NCI-H187 (cell line): ENCODE data around the gene SNX10.
"Not testable (repeated sequence)": the region's sequence is repeated elsewhere in the genome, so short reads cannot be mapped to it uniquely, and the experiment has no call there.

Experiments used
- DNase-seq, 2 experiments: peaks; one replicate each; lab custom pipeline; 2025; lab: John Stamatoyannopoulos, UW

SNX10 gene, protein sequence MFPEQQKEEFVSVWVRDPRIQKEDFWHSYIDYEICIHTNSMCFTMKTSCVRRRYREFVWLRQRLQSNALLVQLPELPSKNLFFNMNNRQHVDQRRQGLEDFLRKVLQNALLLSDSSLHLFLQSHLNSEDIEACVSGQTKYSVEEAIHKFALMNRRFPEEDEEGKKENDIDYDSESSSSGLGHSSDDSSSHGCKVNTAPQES

DNA sequence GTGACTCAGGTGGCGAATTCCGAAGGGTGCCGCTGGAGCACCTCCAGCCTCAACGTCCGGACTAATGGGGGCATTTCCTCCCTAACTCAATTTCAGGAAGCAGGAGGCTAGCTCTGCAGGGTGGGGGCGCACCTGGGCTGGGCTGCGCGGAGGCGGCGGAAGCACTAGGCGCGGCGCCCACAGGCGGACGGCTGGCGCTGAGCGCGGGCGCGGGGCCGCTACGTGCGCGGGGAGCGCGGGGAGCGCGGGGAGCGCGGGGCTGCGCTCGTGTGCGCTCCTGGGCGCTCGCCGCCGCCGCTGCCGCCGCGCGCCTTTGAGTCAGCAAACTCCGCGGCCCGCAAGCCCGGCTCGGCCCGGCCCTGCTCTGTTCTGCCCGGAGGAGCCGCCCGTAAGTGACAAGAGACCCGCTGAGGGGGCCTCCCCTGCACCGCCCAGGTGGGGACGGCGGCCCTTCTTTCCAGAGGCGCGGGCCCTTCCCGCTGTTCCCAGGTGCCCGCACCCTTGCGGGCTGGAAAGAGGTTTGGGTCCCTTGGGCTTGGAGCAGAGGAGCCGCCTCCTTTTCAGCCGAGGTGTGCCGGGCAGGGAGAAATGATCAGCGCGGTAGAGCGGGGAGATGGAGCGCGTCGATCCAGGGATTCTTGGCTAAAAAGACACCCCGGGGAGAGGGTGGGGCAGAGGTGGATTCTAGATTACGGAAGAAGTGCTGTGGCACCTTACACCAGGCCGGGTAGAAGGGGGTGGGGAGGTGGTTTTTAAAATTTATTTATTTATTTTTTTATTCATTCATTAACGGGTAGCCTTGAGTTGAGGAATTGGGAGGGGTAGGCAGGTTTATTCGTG, at the start of gene SNX10:
TSS of gene SNX10 (plus strand) at position 164 of the 840 bp plus-strand sequence. CDS start 54,581 bp downstream, outside the sequence.
- DNase-seq, result peak in 1 of 2 experiments; percentile 39

DNA sequence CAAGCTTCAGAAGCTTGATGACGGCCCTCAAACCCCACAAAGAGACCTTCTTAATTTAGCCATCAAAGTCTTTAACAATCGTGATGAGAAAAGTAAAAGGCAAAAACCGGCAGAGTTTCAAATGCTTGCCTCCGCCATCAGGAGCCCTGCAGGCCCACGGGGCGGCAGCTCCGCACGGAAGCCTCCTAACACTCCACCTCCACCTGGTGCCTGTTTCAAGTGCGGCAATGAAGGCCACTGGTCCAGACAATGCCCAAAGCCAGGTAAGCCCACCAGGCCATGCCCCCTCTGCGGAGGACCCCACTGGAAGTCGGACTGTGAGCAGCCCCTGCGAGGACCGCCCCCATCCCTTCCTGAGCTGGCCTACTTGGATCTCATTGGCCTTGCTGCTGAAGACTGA, 46.5 kb upstream of the SNX10 start:
- no peak for DNase-seq

DNA sequence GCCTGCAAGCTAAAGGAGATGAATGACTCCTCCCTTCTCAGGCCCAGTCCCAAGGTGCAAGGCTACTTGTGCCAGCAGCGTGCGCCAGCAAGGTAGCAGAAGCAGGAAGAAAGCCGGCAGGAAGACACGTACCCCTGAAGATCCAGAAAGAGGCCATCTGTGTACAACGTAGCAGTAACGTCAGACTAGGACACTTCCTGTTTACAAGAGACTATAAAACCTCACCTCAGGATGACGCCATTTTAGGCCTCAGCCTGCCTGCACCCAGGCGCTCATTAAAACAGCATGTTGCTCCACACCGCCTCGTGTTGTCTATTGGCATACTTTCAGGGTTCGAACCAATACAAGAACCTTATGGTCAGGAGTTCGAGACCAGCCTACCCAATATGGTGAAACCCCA, 41.4 kb upstream of the SNX10 start:
- DNase-seq, result no peak

DNA sequence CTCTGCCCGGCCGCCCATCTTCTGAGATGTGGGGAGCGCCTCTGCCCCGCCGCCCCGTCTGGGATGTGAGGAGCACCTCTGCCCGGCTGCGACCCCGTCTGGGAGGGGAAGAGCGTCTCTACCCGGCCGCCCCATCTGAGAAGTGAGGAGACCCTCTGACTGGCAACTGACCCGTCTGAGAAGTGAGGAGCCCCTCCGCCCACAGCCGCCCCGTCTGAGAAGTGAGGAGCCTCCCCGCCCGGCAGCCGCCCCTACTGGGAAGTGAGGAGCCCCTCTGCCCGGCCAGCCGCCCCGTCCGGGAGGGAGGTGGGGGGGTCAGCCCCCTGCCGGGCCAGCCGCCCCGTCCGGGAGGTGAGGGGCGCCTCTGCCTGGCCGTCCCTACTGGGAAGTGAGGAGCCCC, 29.8 kb upstream of the SNX10 start:
- not testable (repeated sequence) for DNase-seq

DNA sequence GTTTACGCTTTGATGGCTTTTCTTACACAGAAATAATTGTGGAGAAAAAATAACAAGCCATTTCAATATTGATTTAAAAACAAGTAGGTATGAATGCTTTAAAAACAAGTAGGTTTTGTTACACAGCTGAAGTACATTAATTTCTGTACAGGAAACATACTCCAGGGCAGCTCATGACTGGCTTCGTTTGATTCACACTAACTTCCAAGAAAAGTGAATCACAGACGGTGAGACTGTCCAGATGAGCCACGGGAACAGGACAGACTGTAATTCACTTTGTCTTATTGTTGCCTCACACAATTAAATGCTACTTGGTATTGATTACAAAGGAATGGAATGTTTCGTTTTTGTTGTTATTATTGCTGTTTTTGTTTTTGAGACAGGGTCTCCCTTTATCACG, 26.6 kb upstream of the SNX10 start:
- DNase-seq, result no peak

DNA sequence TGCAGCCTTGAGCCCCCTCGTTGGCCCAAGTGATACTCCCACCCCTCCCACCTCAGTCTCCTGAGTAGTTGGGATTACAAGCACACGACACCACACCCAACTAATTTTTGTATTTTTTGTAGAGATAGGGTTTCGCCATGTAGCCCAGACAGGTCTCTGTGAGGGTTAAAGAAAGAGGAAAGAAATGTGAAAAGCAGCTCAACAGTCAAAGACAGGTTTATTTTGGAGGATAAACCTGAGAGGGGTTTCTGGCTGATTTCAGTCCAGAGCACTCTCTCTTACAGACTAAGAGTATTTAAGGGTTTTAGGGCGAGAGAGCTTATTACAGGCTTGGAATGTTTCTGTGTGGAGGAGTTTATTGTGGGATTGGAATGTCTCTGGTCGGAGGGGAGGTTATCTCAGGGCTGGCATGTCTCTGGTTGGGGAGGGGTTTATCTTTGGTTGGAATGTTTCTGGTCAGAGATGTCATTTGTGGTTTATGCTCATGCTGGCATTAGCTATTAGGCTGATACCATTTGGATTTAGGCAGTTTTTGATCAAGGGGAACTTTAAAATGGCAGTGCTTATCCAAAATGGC, 26.1 kb upstream of the SNX10 start:
- no peak for DNase-seq

DNA sequence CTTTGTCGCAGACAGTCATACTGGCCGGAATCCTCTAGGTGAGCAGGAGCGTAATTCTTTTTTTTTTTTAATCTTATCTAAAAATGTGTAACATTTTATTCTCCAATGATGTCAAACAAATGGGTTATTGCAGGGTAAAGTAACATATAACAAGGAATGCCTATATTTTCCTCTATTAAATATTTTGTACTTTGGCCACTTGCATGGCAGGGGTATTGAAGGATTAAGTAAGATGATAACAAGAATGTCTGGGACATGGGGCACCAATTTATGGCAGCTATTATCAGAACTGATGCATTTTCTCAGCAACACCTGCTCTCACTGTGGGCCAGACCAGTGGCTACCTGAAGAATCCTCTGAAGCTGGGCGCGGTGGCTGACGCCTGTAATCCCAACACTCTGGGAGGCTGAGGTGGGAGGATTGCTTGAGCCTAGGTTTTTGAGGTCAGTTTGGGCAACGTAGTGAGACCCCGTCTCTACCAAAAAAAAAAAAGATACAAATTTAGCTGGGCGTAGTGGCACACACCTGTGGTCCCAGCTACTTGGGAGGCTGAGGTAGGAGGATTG, 24.0 kb upstream of the SNX10 start:
- no peak for DNase-seq

DNA sequence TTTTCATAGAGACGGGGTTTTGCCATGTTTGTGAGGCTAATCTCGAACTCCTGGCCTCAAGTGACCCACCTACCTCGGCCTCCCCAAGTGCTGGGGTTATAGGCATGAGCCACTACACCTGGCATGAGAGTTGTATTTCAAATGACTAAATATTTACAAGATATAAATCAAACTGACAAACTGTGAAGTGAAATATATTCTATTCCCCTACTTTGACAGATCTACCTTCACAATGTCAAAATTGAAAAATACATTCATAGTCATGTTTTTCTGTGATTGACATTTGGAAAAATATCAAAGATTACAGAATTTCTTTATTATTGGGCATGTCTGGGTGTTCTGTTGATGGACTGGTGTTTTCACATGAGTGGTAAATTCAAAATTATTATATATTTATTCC, 16.4 kb upstream of the SNX10 start:
- DNase-seq, result no peak

DNA sequence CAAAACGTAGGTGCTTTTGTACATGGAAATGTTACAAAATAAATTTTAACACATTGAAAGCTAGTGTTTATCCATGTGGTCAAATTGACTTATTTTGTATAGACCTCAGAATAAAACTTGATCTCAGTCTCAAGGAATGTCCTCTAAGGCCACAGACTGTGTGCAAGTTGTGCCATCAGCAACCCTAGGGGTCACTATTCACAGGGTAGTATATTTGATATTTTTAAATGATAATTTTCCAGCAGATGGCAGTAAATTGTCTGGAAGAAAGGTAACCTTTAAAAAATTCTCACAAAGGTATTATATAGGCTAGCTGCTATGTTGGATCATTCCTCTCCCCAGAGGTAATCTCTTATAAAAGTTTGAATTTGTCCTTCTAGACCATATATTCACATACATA, 12.9 kb upstream of the SNX10 start:
- DNase-seq, result no peak

DNA sequence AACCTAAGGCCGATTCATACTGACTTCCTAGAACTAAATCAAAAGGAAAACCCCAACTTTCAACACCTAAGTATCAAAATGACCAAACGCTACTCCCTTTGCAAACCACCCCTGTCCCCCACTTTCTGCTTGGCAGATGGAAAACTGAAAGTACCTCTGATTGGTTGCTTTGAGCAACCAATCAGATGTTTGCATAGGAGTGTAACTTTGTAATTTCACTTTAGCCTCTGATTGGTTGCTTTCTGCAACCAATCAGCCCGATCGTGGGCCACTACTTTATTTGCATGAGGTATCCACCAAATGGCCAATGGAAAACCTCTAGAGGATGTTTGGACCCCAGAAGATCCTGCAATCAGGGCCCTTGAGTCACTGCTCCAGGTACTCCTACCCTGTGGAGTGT, 12.3 kb upstream of the SNX10 start:
- DNase-seq, result no peak

DNA sequence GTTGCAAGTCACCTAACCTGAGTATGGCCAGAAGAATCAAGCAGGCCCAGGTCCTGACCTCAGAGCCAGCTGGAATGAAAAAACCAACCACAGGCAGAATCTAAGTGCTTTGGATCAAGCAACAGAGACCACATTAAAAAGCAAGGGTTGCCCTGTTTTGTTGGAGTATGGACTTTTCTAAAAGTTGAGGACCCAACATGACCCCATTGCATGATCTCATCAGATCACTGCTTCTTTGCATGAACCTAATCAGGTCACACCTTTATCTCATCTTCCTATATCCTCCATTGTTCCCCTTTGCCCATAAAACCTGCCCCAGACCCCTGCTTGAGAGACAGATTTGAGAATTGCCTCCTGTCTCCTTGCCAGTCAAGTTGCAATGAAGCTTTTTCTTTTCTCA, 11.6 kb upstream of the SNX10 start:
- DNase-seq, result no peak

DNA sequence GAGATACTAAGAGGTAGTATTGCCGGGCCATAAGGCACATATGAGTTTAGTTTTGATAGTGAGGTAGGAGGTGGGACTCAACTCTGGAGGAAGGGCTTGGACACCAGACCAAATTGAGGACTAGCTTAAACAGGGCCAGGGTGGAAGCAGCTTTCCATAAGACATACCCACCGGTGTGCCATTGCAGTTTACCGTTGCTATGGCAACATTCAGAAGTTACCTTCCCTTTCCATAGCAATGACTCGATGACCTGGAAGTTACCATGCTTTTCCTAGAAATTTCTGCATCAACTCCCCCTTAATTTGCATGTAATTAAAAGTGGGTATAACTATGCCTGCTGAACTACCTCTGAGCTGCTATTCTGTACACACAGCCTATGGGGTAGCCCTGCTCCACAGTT, 10.9 kb upstream of the SNX10 start:
- no peak for DNase-seq

DNA sequence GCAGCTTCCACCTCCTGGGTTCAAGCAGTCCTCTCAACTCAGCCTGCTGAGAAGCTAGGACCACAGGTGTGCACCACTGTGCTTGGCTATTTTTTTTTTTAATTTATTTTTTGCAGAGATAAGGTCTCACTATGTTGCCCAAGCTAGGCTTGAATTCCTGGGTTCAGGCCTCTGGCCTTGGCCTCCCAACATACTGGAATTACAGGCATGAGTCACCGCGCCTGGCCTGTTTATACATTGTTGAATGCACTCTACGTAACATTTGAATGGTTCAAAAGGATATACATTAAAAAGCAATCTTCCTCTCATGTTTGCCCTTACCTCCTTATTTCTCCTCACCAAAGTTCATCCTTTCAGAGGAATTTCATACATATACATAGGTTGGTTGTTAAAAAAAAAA, 7.2 kb upstream of the SNX10 start:
- no peak for DNase-seq

DNA sequence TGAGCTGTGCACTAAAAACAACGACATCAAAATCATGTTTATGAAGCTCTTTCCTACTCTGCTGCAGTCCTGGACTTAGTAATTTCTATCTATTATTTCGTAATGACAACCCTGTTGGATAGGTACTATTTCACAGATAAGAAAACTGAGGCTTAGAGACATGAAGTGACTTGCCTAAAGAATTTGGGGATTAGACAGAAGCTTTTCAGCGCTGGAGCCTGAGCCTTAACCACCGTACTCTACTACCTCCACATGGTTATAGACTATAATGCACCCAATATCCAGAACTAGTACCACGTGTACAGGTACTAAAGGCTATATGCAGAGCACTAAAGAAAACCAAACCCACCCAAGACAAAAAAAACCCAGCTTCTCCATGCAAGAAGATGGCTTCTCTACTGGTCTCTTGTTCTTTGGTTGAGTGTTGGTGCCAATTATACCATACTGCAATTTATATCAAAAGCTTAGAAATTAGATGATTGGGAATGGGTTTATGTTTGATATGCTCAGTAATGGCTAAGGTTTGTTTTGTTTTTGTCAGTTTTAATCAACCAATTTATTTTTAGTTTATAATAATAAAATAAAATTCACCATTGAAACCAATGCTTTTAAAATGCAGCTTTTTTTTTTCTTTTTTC, 6.5 kb upstream of the SNX10 start:
- DNase-seq, result no peak

DNA sequence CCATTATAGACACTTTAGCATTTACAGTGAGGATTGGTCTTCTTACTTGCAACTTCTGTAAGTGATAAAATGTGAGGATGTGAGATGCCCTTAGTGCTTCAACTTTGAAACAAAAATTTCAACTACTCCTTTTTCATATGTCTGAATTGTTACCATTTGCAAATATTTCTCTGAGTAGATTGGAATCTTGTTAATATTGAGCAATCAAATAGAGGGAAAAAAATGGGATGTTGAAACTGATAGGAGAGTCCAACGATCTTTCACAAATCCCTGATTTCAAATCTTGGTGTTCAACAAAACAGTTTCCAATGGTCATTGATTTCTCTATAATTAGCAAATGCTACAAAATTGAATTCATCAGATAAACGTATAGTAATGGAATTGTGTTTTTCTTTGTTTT, 5.5 kb upstream of the SNX10 start:
- no peak for DNase-seq

DNA sequence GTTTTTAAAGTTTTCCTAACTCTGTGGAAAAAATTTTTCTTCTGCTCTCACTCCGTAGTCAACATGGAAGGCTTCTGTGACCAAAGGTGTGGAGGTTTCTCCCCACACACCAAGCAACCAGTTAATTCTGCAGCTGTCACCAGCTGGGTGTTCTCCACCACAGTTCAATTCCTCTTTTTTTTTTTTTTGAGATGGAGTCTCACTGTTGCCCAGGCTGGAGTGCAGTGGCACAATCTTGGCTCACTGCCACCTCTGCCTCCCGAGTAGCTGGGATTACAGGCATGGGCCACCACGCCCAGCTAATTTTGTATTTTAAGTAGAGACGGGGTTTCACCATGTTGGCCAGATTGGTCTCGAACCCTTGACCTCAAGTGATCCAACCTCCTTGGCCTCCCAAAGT, 3.5 kb upstream of the SNX10 start:
- DNase-seq, result not testable (repeated sequence)

DNA sequence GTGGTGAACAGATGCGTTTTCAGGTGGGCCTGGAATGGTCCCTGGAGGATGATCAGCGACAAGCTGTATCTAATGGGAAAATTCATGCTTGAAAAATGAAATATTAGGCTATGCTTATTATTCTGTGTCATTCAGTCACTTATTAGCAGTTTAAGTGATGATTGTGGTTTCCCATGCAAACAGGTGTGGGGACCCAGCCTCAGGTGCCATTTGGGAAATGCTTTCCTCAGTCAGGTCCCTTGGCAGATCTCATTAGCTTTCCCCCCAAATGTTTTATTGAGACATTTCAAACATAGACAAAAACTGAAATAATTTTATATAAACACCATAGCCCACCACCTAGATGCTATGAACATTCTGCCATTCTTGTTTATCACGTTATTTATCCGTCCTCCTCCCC, 411 bp upstream of the SNX10 start:
- DNase-seq, result no peak

DNA sequence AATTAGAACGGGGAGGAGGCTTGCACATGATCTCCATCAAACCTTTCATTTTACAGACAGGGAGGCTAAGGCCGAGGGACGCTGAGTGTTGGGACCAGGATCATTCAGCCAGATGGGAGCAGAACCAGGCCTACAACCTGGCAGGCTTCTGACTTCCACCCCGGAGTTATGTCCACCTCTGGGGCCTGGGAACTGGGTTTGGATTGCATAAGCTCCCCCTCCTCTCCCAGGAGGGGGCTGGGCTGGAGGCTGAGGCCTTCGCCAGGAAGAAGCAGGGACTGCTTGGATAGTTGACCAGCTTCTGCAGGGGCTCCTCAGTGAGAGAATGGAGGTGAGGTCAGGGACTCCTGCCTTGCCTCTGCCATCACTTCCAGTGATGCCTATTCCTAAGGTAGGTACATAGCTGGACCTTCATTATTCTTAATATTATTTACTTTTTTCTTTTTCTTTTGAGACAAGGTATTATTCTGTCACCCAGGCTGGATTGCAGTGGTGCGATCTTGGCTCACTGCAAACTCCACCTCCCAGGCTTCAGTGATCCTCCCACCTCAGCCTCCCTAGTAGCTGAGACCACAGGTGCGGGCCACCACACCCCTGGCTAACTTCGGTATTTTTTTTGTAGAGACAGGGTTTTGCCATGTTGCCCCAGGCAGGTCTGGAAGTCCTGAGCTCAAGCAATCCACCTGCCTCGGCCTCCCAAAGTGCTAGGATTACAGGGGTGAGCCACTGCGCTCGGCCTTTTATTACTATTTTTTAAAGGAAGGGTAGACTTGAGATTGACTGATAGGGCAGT, 1.3 kb downstream of the SNX10 start:
- no peak for DNase-seq

DNA sequence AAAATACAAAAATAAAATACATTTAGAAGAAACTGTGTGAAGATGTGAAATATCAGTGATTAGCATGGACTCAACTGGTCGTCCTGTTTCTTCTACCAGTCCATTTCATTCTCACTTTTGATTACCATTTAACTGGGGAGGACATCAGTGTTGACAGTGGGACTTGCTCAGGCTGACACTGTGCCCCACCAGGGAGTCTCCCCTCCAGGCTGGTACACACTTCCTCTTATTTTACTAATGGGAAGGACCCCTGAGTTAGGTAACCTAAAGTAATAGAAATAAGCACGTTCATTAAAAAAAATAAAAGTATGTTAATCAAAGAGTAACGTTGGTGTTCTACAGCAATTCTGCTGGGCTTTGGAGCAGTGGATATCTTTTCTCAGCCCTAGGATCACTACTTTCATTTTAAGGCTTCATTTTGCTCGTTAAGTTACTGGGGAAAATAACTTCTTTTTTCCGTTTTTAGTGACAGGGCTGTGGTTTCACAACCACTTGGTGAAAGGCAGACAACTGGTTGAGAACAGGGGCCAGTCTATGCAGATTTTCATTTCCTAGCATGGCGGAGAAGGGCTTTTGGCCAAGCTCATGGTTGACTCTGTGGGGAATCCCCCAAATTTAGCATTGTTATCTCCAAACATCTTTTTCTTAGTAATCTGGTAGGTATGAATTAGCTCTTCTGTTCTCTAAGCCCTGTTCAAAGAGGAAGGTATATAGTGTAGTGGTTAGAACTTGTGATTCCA, 2.1 kb downstream of the SNX10 start:
- DNase-seq, result no peak

DNA sequence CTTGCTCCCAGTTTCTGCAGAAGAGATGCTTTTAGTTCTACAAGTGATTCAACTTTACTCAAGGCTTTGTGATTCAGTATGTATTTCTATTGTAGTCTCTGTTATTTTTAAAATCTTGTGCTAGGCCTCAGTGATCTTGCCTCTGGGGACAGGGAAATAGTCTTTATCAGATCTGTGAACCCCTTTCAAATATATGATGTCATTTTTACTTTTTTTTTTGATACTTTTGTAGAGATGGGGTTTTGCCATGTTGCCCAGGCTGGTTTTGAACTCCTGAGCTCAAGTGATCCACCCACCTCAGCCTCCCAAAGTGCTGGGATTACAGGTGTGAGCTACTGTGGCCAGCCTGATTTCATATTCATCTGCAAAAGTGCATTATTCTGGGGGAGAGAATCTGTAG, 3.4 kb downstream of the SNX10 start:
- DNase-seq, result no peak

DNA sequence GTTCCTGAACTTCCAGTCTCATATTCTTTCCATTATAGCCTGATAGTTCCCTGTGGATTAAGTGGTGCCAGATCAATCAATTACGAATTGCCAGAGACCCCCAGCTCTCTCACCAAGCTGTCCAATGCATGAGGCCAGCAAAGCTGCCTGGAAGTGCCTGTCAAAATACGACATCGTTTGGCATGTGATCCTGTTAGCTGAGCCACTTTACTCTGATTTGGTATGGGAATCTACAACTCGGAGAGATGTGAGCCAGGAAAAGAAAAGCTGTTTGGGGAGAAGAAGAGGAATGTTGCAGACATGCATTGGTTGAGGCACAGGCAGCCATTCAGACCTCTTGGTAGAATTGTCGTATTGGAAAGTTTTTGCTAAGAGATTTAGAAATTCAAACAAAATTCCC, 3.9 kb downstream of the SNX10 start:
- no peak for DNase-seq
